ENCODE results near the gene VDAC2.
A peak's percentile ranks its signal among the peaks of the same experiment; 100 is the strongest.

VDAC2 gene

DNA sequence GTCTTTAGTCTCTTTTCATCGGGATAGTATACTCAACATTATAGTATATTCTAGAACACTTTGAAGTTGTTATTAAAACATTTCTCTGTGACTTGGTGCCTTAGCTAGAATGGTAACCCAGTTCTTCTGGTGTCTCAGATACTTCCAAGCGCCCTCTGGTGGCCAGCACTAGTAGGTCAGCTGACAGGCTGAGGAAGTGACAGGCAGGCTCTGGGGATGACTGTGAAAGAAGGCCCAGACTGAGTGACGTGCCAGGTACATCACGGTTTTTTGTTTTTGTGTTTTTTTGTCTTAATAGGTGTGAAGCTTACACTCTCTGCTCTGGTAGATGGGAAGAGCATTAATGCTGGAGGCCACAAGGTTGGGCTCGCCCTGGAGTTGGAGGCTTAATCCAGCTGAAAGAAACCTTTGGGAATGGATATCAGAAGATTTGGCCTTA is 20.0 kb downstream of the VDAC2 start:
- peaks cover 34% of the 10 kb centered on the region for H3K4me1 ChIP-seq (ENCODE audit: control insufficient read depth, insufficient read depth, low read length)
- H3K9ac ChIP-seq (ENCODE audit: low read length): no peak overlapping the region
- H3K4me3 ChIP-seq (ENCODE audit: low read depth, low read length): no peak overlapping the region
- no peak overlapping the region for H3K27ac ChIP-seq (ENCODE audit: low read depth, low read length)
- no peaks in the 10 kb centered on the region for H3K9me3 ChIP-seq (ENCODE audit: control insufficient read depth, insufficient read depth, low read depth, low read length)
- H3K27me3 ChIP-seq (ENCODE audit: control insufficient read depth, insufficient read depth, low read length): no peaks in the 10 kb centered on the region
- peaks cover 66% of the 10 kb centered on the region for H3K36me3 ChIP-seq (ENCODE audit: control insufficient read depth, insufficient read depth, low read length)

DNA sequence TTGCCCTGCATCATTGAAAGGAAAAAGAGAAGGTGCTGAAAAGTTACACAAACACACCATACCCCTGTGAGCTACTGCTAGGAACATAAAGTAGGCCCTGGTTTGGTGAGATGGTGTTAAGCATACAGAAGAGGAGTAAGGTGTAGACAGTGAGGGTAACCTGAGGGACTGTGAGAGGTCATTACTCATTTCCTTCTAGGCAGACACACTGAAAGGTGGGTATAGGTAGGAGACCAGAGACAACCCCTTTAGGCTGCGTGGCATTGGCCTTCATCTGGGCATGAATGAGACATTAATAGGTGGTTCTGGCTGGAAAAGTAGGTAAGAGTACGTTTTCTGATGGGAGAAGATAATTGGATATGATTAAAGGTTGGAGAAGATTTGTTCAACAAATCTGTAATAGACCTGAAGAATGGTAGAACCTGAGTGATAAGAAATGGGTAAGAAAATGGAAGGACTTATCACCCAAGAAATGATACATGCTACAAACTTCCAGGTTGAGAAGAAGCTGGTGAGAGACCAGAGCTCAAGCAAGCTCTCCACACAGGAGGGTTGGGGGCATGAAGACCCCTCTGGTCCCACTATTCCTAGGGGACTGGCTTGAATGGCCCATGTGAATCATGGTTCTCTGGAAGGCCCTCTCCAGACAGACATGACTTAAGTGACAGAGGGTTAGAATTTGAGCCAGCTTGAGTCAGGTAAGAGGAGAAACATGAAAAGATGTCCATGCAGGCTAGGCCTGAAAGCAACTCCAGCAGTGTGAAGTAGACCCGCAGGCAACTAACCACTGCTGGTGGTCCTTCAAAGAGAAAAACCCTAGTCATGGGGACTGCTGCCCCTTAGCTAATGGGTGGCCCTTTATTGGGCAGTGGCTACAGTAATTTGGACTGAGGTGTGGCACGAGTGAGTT is 21.3 kb downstream of the VDAC2 start:
- H3K9me3 ChIP-seq (ENCODE audit: control insufficient read depth, insufficient read depth, low read depth, low read length): no peaks in the 10 kb centered on the region
- peaks cover 23% of the 10 kb centered on the region for H3K4me1 ChIP-seq (ENCODE audit: control insufficient read depth, insufficient read depth, low read length)
- H3K27ac ChIP-seq (ENCODE audit: low read depth, low read length): no peak overlapping the region
- H3K9ac ChIP-seq (ENCODE audit: low read length): no peak overlapping the region
- H3K27me3 ChIP-seq (ENCODE audit: control insufficient read depth, insufficient read depth, low read length): no peaks in the 10 kb centered on the region
- no peak overlapping the region for H3K4me3 ChIP-seq (ENCODE audit: low read depth, low read length)
- peaks cover 55% of the 10 kb centered on the region for H3K36me3 ChIP-seq (ENCODE audit: control insufficient read depth, insufficient read depth, low read length)

DNA sequence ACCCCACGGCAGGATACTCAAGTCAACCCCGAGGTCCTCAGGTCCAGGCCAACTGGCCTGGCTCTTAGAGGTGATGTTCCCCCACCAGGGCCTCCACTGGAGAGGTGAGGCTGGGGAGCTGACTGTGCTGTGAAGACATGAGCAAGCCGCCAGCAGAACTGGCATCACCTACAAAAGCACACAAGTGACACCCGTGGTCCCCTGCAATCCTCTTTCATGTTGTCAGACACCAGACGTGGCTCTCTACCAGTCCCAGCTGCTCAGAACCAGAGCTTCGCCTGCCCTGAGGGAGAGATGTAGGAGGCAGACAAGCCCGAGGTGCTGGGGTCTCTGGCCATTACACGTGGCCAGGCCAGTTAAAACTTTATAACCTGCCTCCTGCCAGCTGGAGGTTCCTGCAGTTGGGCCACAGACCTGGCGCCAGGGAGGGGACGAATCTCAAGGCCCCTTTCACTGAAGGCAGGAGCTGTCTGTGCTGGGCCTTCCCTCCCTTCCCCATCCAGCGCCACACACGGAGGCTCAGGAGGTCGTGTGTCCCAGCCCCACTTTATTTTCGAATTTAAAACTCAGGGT is 22.9 kb downstream of the VDAC2 start:
- peak overlapping the region; percentile 64 for H3K9ac ChIP-seq (ENCODE audit: low read length)
- H3K9me3 ChIP-seq (ENCODE audit: control insufficient read depth, insufficient read depth, low read depth, low read length): no peaks in the 10 kb centered on the region
- H3K4me1 ChIP-seq (ENCODE audit: control insufficient read depth, insufficient read depth, low read length): peaks cover 15% of the 10 kb centered on the region
- H3K27me3 ChIP-seq (ENCODE audit: control insufficient read depth, insufficient read depth, low read length): no peaks in the 10 kb centered on the region
- peak overlapping the region; percentile 72 for H3K27ac ChIP-seq (ENCODE audit: low read depth, low read length)
- H3K36me3 ChIP-seq (ENCODE audit: control insufficient read depth, insufficient read depth, low read length): peaks cover 45% of the 10 kb centered on the region
- H3K4me3 ChIP-seq (ENCODE audit: low read depth, low read length): peak overlapping the region; percentile 55

DNA sequence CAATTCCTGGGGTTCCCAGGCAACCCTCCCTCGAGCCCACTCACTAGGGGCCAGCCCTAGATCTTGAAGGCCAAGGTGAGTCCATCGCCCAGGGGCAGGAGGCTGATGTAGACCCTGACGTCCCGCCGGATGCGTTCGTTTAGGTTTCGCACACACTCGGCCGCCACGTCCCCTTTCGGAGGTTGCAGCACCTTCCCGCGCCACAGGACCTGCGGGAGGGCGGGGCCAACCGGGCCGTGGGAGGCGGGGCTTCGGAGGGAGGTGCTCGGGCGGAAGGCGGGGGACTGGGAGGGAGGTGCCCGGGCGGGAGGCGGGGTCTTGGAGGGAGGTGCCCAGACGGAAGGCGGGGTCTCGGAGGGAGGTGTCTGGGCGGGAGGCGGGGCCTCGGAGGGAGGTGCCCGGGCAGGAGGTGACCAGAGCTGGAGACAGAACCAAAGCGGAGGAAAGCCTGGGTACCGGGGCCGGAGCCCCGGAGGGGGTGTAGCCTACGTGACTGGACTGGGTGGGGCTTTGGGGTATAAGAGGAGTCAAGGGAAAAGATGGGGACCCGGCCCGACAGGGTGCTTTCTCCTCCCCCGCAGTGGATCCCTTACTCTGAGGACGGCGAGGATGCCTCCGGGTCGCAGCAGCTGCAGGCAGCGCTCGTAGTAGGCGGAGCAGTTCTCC is 23.6 kb downstream of the VDAC2 start:
- peaks cover 13% of the 10 kb centered on the region for H3K4me1 ChIP-seq (ENCODE audit: control insufficient read depth, insufficient read depth, low read length)
- no peaks in the 10 kb centered on the region for H3K9me3 ChIP-seq (ENCODE audit: control insufficient read depth, insufficient read depth, low read depth, low read length)
- peak overlapping the region; percentile 72 for H3K27ac ChIP-seq (ENCODE audit: low read depth, low read length)
- no peaks in the 10 kb centered on the region for H3K27me3 ChIP-seq (ENCODE audit: control insufficient read depth, insufficient read depth, low read length)
- peak overlapping the region; percentile 83 for H3K9ac ChIP-seq (ENCODE audit: low read length)
- peaks cover 39% of the 10 kb centered on the region for H3K36me3 ChIP-seq (ENCODE audit: control insufficient read depth, insufficient read depth, low read length)
- H3K4me3 ChIP-seq (ENCODE audit: low read depth, low read length): peak overlapping the region; percentile 73

DNA sequence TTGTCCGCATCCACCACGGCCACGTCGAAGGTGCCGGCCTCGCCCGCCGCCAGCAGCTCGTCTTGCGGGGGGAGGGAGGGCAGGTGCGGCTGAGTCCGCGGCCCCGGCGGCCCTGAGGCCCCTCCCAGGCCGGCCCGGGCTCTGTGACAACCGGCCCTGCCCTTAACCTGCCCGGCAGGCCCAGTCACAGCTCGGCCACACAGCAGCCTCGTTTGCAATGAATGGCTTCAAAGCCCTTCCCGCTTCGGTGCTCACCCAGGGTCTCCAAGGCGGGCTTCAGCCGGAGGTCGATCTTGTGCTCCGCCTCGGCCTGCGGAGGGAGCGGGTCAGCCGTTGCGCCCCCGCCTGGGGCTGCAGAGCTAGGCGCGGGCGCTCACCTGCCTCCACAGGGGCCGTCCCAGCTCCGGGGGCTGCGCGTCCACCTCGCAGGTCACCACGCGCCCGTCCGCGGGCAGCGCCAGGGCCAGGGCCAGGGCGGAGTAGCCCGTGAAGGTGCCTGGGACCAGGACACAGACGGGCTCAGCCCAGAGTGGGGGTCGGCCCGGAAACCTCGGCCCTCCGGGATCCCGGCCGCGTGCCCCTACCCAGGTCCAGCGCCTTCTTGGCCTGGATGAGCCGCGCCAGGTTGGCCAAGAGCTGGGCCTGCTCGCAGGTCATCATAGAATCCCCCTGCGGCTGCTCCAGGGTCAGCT is 24.2 kb downstream of the VDAC2 start:
- Histone ChIP-seq H3K9ac (ENCODE audit: low read length) (peak overlapping the region; percentile 83), H3K36me3 (ENCODE audit: control insufficient read depth, insufficient read depth, low read length) (peaks cover 35% of the 10 kb centered on the region), H3K27me3 (ENCODE audit: control insufficient read depth, insufficient read depth, low read length) (no peaks in the 10 kb centered on the region), H3K9me3 (ENCODE audit: control insufficient read depth, insufficient read depth, low read depth, low read length) (no peaks in the 10 kb centered on the region), H3K4me1 (ENCODE audit: control insufficient read depth, insufficient read depth, low read length) (peaks cover 13% of the 10 kb centered on the region), H3K4me3 (ENCODE audit: low read depth, low read length) (peak overlapping the region; percentile 73), H3K27ac (ENCODE audit: low read depth, low read length) (peak overlapping the region; percentile 58; the same call in 1 of the 2 replicates)

DNA sequence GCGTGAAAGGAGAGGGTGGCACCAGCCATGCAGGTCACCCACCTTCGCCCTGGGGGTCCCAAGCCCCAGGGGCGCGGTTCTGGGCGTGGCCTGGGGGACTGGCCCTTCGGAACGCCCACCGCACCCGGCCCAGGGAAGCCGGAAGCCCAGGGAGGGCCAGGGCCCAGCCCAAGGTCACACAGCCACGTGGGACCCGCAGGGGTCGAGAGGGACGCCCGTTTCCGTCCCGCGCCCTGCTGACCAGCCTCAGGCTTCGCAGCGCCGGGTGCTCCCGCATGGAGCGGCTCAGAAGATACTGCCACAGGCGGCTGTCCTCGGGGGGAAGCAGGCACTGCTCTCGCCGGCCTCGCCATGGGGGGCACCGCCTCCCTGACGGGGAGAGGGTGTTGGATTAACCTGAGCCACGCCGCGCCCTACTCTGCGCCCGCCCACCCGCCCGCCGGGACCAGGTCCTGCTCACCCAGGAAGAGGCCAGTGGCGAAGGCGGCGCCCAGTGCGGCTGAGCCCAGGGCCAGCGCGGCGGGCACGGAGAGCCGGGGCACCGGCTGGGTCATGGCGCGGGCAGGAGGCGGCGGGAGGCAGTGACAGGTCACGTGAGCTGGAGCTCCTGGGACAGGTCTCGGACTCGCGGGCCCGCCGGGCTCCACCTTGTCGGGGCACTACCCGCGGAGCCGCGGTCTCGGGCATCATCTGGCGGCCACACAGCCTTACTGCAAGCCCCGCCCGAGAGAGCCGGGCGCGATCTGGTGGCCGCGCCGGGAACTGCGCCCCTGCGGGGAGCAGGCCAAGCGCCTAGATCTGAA is 25.0 kb downstream of the VDAC2 start, which contains the start of gene COMTD1:
Gene COMTD1 (minus strand): TSS at position 583 of the 803 bp plus-strand sequence. CDS start 29 bp downstream, at position 554.
- peaks cover 28% of the 10 kb centered on the region for H3K36me3 ChIP-seq (ENCODE audit: control insufficient read depth, insufficient read depth, low read length)
- peaks cover 13% of the 10 kb centered on the region for H3K4me1 ChIP-seq (ENCODE audit: control insufficient read depth, insufficient read depth, low read length)
- peak within 1 kb of the TSS; percentile 73 for H3K4me3 ChIP-seq (ENCODE audit: low read depth, low read length)
- H3K27ac ChIP-seq (ENCODE audit: low read depth, low read length): peak within 1 kb of the TSS; percentile 58; the same call in 1 of the 2 replicates
- no peaks in the 10 kb centered on the region for H3K9me3 ChIP-seq (ENCODE audit: control insufficient read depth, insufficient read depth, low read depth, low read length)
- no peaks in the 10 kb centered on the region for H3K27me3 ChIP-seq (ENCODE audit: control insufficient read depth, insufficient read depth, low read length)
- peak within 1 kb of the TSS; percentile 83 for H3K9ac ChIP-seq (ENCODE audit: low read length)

DNA sequence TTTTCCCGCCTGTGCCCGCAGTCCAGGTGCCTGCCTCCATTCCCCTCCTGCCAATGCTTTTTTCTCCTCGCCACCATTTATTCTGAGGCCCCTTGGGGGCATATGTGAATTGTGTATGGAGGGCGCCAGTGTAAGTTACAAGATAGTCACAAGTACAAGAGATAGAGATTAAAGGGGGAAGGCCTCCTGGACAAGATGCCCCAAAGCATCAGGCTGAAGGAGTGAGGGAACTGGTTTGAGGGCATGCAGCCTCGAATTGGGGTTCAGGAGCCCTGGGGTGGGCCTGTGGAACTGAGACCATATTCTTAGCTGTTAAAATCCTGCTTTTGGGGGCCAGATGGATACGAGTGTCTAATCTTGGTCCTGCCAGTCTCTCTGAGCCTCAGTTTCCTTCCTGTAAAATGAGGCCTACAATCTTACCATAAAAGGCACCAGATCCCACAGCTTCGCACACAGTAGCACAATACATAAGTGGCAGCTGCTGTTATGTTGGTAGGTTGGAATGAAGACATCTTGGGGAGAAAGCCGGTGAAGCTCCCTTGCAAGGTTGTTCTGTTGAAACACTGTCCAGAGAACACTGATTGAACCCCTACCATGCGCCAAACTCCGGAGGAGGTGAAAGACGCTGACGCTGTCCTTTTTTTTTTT is 25.7 kb downstream of the VDAC2 start:
- no peak overlapping the region for H3K4me3 ChIP-seq (ENCODE audit: low read depth, low read length)
- no peaks in the 10 kb centered on the region for H3K9me3 ChIP-seq (ENCODE audit: control insufficient read depth, insufficient read depth, low read depth, low read length)
- H3K27me3 ChIP-seq (ENCODE audit: control insufficient read depth, insufficient read depth, low read length): no peaks in the 10 kb centered on the region
- no peak overlapping the region for H3K27ac ChIP-seq (ENCODE audit: low read depth, low read length)
- H3K36me3 ChIP-seq (ENCODE audit: control insufficient read depth, insufficient read depth, low read length): peaks cover 21% of the 10 kb centered on the region
- H3K9ac ChIP-seq (ENCODE audit: low read length): no peak overlapping the region
- H3K4me1 ChIP-seq (ENCODE audit: control insufficient read depth, insufficient read depth, low read length): peaks cover 13% of the 10 kb centered on the region

DNA sequence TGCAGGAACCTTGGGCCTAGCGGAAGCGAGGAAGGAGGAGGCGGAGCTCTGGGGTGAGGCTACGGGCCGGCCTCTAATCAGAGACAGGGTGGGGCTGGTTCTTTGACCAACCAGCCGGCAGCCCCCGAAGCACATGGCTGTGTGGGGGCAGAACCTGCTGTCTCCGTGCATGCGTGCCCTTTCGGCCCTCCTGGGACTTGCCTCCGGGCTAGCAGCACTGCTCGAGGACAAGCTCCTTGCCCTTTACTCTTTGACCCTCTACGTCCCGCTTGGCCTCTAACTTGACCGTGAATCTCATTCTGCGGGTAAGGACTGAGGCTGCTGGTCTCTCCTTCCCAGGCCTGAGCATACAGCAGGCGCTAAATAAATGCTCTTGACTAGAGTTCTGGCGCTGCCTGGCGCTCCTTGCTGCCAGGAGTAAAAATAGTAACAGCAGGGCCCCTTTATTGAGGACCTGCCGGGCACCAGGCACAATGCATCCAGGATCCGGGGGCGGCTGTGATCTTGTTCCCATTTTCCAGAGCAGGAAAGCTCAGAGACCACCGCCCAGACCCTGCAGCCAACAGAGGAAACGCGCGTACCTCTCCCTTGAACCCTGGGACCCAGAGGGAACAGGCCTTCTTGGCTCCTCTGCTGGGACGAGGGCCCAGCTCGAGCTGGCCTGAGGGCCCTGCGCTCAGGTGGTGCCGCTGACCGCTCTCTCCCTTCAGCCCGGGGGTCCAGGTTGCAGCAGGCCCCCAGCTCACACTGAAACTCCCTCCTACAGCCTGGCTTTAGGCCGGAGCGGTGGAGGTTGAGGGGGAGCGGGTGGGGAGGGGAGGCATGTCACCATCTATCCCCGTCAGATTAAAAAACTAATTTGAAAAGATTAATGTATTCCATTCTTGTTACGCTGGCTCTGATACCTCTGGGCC is 27.8 kb downstream of the VDAC2 start:
- H3K36me3 ChIP-seq (ENCODE audit: control insufficient read depth, insufficient read depth, low read length): peaks cover under 1% of the 10 kb centered on the region; the same call in 1 of the 2 replicates
- H3K27ac ChIP-seq (ENCODE audit: low read depth, low read length): no peak overlapping the region
- no peaks in the 10 kb centered on the region for H3K27me3 ChIP-seq (ENCODE audit: control insufficient read depth, insufficient read depth, low read length)
- no peaks in the 10 kb centered on the region for H3K9me3 ChIP-seq (ENCODE audit: control insufficient read depth, insufficient read depth, low read depth, low read length)
- H3K4me3 ChIP-seq (ENCODE audit: low read depth, low read length): no peak overlapping the region
- H3K4me1 ChIP-seq (ENCODE audit: control insufficient read depth, insufficient read depth, low read length): peaks cover 7% of the 10 kb centered on the region
- H3K9ac ChIP-seq (ENCODE audit: low read length): no peak overlapping the region

DNA sequence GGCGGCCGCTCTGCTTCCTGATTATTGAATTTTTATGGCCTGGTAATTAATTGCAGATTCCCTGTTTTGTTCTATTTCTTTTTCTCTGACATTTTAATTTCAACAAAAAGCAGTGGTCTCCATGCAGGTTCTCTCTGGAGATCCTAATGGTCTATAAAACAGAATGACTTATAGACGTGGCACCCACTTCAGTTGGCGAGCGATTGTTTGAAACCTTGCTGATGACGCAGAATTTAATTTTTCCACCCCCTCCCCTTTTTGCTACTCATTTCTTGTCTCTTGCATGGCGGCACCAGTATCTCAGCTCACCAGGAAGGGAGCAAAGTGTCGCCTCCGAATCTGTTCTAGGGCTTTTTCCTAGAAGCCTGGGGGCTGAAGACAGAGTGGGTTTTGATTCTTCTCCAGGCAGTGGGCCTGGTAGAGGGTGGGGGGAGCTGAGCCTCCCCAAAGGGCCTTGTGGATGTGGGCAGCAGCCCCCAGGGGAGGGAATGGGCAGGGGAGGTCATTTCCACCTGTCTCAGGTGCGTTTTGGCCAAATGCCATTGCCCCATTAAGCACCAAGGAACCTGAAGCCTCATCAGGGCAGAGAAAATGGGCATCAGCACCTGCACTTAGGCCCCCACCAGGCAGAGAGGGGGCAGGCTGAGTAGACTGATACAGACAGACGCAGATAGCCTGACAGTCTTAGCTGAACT is 28.6 kb downstream of the VDAC2 start:
- Histone ChIP-seq H3K36me3 (ENCODE audit: control insufficient read depth, insufficient read depth, low read length) (no peaks in the 10 kb centered on the region), H3K27me3 (ENCODE audit: control insufficient read depth, insufficient read depth, low read length) (no peaks in the 10 kb centered on the region), H3K4me3 (ENCODE audit: low read depth, low read length) (no peak overlapping the region), H3K4me1 (ENCODE audit: control insufficient read depth, insufficient read depth, low read length) (0 out of 2 replicates have a peak, but pooled peaks cover 2% of the 10 kb centered on the region), H3K9me3 (ENCODE audit: control insufficient read depth, insufficient read depth, low read depth, low read length) (no peaks in the 10 kb centered on the region), H3K27ac (ENCODE audit: low read depth, low read length) (no peak overlapping the region), H3K9ac (ENCODE audit: low read length) (no peak overlapping the region)
